ENCODE results near the gene ADGRF3.
A peak's percentile ranks its signal among the peaks of the same experiment; 100 is the strongest.

The ADGRF3 gene

DNA sequence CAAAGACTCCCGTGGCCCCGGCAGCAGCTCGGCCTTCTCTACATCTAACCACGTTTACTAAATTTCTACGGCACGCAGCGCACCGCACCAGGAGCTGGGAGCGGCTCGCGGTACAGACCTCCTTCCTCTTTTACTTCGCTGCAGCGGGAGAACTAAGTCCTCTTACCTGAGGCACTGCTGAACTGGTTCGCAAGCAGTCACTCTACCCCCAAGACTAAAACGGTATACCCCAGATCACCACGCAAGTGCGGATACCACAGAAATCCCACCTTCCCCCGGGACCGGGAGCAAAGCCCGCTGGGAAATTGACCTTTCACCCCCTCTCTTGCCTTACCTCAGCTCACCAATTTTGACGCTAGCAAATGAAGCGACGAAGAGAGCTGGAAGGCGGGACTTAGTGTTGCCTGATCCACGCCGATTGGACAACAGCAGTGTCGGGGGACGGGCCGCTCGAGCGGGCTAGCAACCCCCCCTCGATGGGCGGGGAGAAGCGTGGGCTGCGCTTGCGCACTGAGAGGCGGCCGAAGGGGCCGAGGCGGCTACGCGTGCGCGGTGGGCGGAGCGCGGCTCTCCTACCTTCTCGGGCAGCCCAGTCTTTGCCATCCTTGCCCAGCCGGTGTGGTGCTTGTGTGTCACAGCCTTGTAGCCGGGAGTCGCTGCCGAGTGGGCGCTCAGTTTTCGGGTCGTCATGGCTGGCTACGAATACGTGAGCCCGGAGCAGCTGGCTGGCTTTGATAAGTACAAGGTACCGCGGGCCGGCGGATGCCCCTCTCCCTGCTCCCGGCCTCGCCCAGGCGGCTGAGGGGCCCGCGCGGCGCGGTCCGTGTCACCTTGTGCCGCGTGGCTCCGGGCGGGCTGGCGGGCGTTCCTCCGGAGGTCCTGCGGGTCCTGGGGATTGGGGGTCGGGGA, 790 bp downstream of the ADGRF3 start, which contains the start of gene SELENOI:
TSS of gene SELENOI (plus strand) at position 599 of the 909 bp plus-strand sequence. CDS start at position 689, 90 bp downstream.
- TF ChIP-seq GABPA (IDR thresholded peaks at IDR 0.05; ENCODE audit: low read depth) (peak; percentile 25; the same call in 1 of the 2 replicates), SPI1 (IDR thresholded peaks at IDR 0.05; ENCODE audit: borderline replicate concordance, low read depth) (no peak), POLR2AphosphoS5 (IDR thresholded peaks at IDR 0.05; ENCODE audit: low read depth) (peak; percentile 86)
- TF ChIP-seq, protein P1, sequence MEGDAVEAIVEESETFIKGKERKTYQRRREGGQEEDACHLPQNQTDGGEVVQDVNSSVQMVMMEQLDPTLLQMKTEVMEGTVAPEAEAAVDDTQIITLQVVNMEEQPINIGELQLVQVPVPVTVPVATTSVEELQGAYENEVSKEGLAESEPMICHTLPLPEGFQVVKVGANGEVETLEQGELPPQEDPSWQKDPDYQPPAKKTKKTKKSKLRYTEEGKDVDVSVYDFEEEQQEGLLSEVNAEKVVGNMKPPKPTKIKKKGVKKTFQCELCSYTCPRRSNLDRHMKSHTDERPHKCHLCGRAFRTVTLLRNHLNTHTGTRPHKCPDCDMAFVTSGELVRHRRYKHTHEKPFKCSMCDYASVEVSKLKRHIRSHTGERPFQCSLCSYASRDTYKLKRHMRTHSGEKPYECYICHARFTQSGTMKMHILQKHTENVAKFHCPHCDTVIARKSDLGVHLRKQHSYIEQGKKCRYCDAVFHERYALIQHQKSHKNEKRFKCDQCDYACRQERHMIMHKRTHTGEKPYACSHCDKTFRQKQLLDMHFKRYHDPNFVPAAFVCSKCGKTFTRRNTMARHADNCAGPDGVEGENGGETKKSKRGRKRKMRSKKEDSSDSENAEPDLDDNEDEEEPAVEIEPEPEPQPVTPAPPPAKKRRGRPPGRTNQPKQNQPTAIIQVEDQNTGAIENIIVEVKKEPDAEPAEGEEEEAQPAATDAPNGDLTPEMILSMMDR (IDR thresholded peaks at IDR 0.05; ENCODE audit: insufficient read depth, low read length), result no peak
- TF ChIP-seq, protein P2, sequence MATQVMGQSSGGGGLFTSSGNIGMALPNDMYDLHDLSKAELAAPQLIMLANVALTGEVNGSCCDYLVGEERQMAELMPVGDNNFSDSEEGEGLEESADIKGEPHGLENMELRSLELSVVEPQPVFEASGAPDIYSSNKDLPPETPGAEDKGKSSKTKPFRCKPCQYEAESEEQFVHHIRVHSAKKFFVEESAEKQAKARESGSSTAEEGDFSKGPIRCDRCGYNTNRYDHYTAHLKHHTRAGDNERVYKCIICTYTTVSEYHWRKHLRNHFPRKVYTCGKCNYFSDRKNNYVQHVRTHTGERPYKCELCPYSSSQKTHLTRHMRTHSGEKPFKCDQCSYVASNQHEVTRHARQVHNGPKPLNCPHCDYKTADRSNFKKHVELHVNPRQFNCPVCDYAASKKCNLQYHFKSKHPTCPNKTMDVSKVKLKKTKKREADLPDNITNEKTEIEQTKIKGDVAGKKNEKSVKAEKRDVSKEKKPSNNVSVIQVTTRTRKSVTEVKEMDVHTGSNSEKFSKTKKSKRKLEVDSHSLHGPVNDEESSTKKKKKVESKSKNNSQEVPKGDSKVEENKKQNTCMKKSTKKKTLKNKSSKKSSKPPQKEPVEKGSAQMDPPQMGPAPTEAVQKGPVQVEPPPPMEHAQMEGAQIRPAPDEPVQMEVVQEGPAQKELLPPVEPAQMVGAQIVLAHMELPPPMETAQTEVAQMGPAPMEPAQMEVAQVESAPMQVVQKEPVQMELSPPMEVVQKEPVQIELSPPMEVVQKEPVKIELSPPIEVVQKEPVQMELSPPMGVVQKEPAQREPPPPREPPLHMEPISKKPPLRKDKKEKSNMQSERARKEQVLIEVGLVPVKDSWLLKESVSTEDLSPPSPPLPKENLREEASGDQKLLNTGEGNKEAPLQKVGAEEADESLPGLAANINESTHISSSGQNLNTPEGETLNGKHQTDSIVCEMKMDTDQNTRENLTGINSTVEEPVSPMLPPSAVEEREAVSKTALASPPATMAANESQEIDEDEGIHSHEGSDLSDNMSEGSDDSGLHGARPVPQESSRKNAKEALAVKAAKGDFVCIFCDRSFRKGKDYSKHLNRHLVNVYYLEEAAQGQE (IDR thresholded peaks at IDR 0.05; ENCODE audit: insufficient replicate concordance, low read depth), result peak; percentile 62
- H3K27me3 ChIP-seq (ENCODE audit: insufficient read depth, poor library complexity, severe bottlenecking), result no peaks in the 10 kb centered on the region
- H3K27ac ChIP-seq (replicated peaks), result peak within 1 kb of the TSS; percentile 86
- peak; percentile 99 to 100 for DNase-seq (ENCODE audit: low read depth in 1 of 2, low spot score in 1 of 2)
- H3K4me3 ChIP-seq (replicated peaks; ENCODE audit: insufficient read depth, low read length), result peak within 1 kb of the TSS; percentile 81

DNA sequence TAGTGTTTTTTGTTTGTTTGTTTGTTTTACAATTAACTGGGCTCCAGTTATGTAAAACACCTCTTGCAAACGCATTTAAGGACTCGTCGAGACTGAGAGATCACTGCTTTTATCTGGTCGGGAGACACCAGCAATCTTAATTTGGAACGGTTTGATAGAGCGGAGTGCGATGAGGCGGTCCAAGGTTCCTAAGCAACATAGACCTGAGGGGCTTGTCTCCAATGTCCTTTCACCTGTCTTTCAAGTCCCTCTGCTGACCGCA, 1.4 kb downstream of the ADGRF3 start:
- no peaks in the 10 kb centered on the region for H3K27me3 ChIP-seq (ENCODE audit: insufficient read depth, poor library complexity, severe bottlenecking)
- H3K27ac ChIP-seq (replicated peaks), result peak overlapping the region; percentile 86
- peak overlapping the region; percentile 66 for H3K4me3 ChIP-seq (replicated peaks; ENCODE audit: insufficient read depth, low read length)
- TF ChIP-seq, protein P2 (IDR thresholded peaks at IDR 0.05; ENCODE audit: insufficient replicate concordance, low read depth), result no peak
- TF ChIP-seq SPI1 (IDR thresholded peaks at IDR 0.05; ENCODE audit: borderline replicate concordance, low read depth) (no peak), POLR2AphosphoS5 (IDR thresholded peaks at IDR 0.05; ENCODE audit: low read depth) (no peak), GABPA (IDR thresholded peaks at IDR 0.05; ENCODE audit: low read depth) (no peak)
- TF ChIP-seq, protein P1 (IDR thresholded peaks at IDR 0.05; ENCODE audit: insufficient read depth, low read length), result no peak
- no peak for DNase-seq (ENCODE audit: low read depth in 1 of 2, low spot score in 1 of 2)

DNA sequence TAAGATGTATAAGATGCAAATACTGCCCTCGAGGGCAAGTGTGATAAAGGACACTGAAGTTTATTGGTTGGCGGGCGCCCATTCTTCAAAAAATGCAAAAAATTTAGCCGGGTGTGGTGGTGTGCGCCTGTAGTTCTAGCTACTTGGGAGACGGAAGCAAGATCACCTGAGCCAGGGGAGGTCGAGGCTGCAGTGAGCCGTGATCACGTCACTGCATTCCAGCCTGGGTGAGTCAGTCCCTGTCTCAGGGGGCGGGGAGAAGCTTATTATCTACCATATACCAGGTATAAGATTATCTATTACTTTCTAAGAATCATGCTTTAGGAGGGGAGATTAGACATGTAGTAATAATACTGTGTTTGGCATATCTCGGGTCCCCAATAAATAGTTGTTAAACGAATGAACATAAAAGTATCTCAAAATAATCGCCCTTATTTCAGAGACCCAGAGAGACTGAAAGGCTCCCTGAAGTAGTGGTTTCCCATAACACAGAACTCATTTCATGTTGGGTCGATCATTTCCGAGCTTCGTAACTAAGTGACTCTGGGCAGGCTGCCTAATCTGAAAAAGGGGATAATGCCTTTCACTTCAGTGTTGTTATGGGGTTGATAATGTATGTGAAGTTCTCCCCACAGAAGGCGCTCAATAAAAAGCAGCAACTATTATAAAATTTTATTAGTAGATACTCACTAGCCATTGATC, 1.9 kb downstream of the ADGRF3 start:
- DNase-seq (ENCODE audit: low read depth in 1 of 2, low spot score in 1 of 2), result no peak
- peak overlapping the region; percentile 66 for H3K4me3 ChIP-seq (replicated peaks; ENCODE audit: insufficient read depth, low read length)
- TF ChIP-seq POLR2AphosphoS5 (IDR thresholded peaks at IDR 0.05; ENCODE audit: low read depth) (no peak), GABPA (IDR thresholded peaks at IDR 0.05; ENCODE audit: low read depth) (no peak), SPI1 (IDR thresholded peaks at IDR 0.05; ENCODE audit: borderline replicate concordance, low read depth) (no peak)
- TF ChIP-seq, protein P1 (IDR thresholded peaks at IDR 0.05; ENCODE audit: insufficient read depth, low read length), result no peak
- TF ChIP-seq, protein P2 (IDR thresholded peaks at IDR 0.05; ENCODE audit: insufficient replicate concordance, low read depth), result no peak
- no peaks in the 10 kb centered on the region for H3K27me3 ChIP-seq (ENCODE audit: insufficient read depth, poor library complexity, severe bottlenecking)
- H3K27ac ChIP-seq (replicated peaks), result peak overlapping the region; percentile 86

Data from HL-60 (cell line).